ENCODE measurements around the gene EIF3A. TPM values are rescaled to one million over a fixed set of nuclear protein-coding genes. Genes with fewer than 3 reads are reported as not detected.

The EIF3A gene
- total and polyA plus RNA-seq, 3 donors from 2014 or later = 71.1 to 97.0 (median 91.2) TPM

GRCh38 chr10:118992496-118992895, 88.1 kb downstream of the EIF3A start:
- intact Hi-C loops (cut with DNase I; ENCODE audit: low total_unique reads) = no loop called here
- Histone ChIP-seq H3K27ac (no peak overlapping the region), H3K27me3 (no peaks in the 10 kb centered on the region), H3K9me3 (no peaks in the 10 kb centered on the region), H3K36me3 (ENCODE audit: low read depth, missing control alignments) (no peaks in the 10 kb centered on the region), H3K4me3 (no peak overlapping the region), H3K4me1 (no peaks in the 10 kb centered on the region)
- TF ChIP-seq POLR2A (IDR thresholded peaks at IDR 0.05) (no peak), CTCF (IDR thresholded peaks at IDR 0.05) (no peak)
- WGBS, 2 donors = 63 to 84% methylated on average over 2 of the region's 2 CpGs
- DNase-seq = no peak

- Histone ChIP-seq H3K4me1 (no peaks in the 10 kb centered on the region), H3K36me3 (ENCODE audit: low read depth, missing control alignments) (no peaks in the 10 kb centered on the region), H3K9me3 (no peaks in the 10 kb centered on the region), H3K27ac (no peak overlapping the region), H3K4me3 (no peak overlapping the region), H3K27me3 (no peaks in the 10 kb centered on the region)
- DNase-seq = no peak
- TF ChIP-seq POLR2A (IDR thresholded peaks at IDR 0.05) (no peak), CTCF (IDR thresholded peaks at IDR 0.05) (no peak)
- WGBS, 2 donors = 82 to 92% methylated on average over 1 of the region's 1 CpG
- intact Hi-C loops (cut with DNase I; ENCODE audit: low total_unique reads) = no loop called here
Observed at GRCh38 chr10:118990326-118990725, 90.3 kb downstream of the EIF3A start.

GRCh38 chr10:118986815-118987790, 93.5 kb downstream of the EIF3A start:
- Histone ChIP-seq H3K4me3 (no peak overlapping the region), H3K4me1 (no peaks in the 10 kb centered on the region), H3K27ac (no peak overlapping the region), H3K36me3 (ENCODE audit: low read depth, missing control alignments) (no peaks in the 10 kb centered on the region), H3K27me3 (no peaks in the 10 kb centered on the region), H3K9me3 (no peaks in the 10 kb centered on the region)
- no peak for TF ChIP-seq POLR2A (IDR thresholded peaks at IDR 0.05)
- TF ChIP-seq CTCF (IDR thresholded peaks at IDR 0.05) = no peak
- DNase-seq = no peak
- 64 to 69% methylated on average over 7 of the region's 7 CpGs for WGBS, 2 donors
- intact Hi-C loops (cut with DNase I; ENCODE audit: low total_unique reads) = no loop called here

DNA sequence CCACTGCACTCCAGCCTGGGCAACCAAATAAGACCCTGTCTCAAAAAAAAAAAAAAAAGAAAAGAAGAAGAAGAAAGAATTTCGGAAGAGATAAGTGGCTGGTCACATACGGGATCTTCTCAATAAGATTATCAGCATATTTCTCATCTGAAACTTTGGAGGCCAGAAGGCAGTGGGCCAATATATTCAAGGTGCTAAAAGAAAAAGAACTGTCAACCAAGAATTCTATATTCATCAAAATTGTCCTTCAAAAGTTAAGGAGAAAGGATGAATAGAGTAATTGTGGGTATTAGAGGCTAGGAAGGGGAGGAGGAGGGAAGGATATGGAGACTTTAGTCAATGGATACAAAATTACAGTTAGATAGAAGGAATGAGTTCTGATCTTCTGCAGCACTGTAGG, 95.0 kb downstream of the EIF3A start:
- H3K9me3 ChIP-seq = no peaks in the 10 kb centered on the region
- no peak for DNase-seq
- no peak overlapping the region for H3K4me3 ChIP-seq
- intact Hi-C loops (cut with DNase I; ENCODE audit: low total_unique reads) = no loop called here
- H3K27ac ChIP-seq = no peak overlapping the region
- TF ChIP-seq POLR2A (IDR thresholded peaks at IDR 0.05) = no peak
- TF ChIP-seq CTCF (IDR thresholded peaks at IDR 0.05) = no peak
- WGBS, 2 donors = 81% methylated on average over 2 of the region's 2 CpGs
- H3K36me3 ChIP-seq (ENCODE audit: low read depth, missing control alignments) = no peaks in the 10 kb centered on the region
- H3K27me3 ChIP-seq = no peaks in the 10 kb centered on the region
- H3K4me1 ChIP-seq = no peaks in the 10 kb centered on the region

Small RNA genes within 50 kb of the gene (small RNA-seq; reads per million reads assigned to genes)
- gene AL355598.1 (0 reads per million in 2 donors), gene RF00413 (0 reads per million in 2 donors), gene SNORA19 (0 to 0.27 reads per million in 2 donors)

Other genes with a start within 250 kb of the EIF3A start
- gene NANOS1, start 51.1 kb downstream of the EIF3A start, total RNA-seq = 1 to 10 TPM; 2.5 to 4.4 TPM
- 3.8 TPM for gene NANOS1, start 51.1 kb downstream of the EIF3A start, polyA plus RNA-seq (ENCODE audit: insufficient read depth, low read depth, low replicate concordance)
- 10 to 100 TPM; 27.3 to 29.6 TPM for gene DENND10, start 23.3 kb upstream of the EIF3A start, total RNA-seq
- gene DENND10, start 23.3 kb upstream of the EIF3A start, polyA plus RNA-seq (ENCODE audit: insufficient read depth, low read depth, low replicate concordance) = 18.9 TPM
- gene SFXN4, start 84.9 kb upstream of the EIF3A start, total RNA-seq = 10 to 100 TPM; 12.8 to 16.6 TPM
- gene SFXN4, start 84.9 kb upstream of the EIF3A start, polyA plus RNA-seq (ENCODE audit: insufficient read depth, low read depth, low replicate concordance) = 57.5 TPM
- gene PRDX3, start 98.0 kb upstream of the EIF3A start, total RNA-seq = 100 to 1,000 TPM in 1 of 2 donors, 10 to 100 TPM in 1; 71.7 to 118 TPM
- gene PRDX3, start 98.0 kb upstream of the EIF3A start, polyA plus RNA-seq (ENCODE audit: insufficient read depth, low read depth, low replicate concordance) = 101 TPM
- gene GRK5, start 126.8 kb upstream of the EIF3A start, total RNA-seq = 1 to 10 TPM; 4.5 to 5.5 TPM
- gene GRK5, start 126.8 kb upstream of the EIF3A start, polyA plus RNA-seq (ENCODE audit: insufficient read depth, low read depth, low replicate concordance) = 10.3 TPM

Data from testis (tissue), 3 donors.